Hepatocyte (in vitro differentiated cells): Measurements from ENCODE around the gene MDH1.

Experiments
- EZH2 ChIP-seq: fragments of 200-600 bp; sonication (generic); IDR thresholded peaks from 2 replicates; pipeline ENCODE4 v1.6.1; 2016; ENCODE audit warnings: antibody characterized with exemption, mild to moderate bottlenecking, borderline replicate concordance
- TF ChIP-seq, protein P1 (sequence below): fragments of 200-600 bp; sonication (generic); IDR thresholded peaks from 2 replicates; pipeline ENCODE4 v1.5.1; 2016; ENCODE audit warnings: antibody characterized with exemption, mild to moderate bottlenecking; ENCODE audit not compliant: poor library complexity

DNA sequence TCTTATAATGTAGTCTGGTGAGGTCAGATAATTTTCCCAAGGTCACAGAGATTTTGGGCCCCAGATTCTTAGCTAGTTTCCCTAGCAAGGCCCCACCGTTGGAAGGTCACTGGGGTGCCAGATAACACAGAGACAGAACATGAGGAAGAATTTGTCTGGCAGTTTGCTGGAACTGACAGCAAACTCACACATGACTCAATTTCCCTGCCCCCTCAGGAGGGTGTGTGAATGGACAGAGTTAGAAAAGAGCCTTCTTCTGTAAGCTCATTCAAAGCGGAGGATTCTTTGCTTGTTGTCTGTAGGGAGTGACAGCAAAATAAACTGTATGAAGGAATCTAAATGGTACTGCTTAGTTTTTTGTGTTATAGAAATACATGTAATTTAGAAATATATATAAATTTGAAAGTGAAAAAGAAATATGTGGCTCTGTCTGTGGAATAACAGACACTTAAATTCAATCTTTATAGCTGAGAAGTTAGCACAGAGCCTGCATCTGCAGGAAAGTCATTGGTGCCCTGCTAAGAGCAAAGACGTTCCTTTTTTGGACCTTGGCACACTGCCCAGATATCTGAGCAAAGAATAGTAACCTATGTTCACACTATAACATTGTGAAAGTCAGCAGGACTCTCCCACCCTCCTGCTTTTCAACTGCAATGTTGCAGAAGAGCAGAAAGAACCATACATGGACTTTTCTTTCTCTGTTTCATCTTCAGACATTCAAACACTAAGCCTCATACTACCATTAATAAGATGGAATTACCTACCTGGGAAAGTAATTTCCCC lies 2.1 kb downstream of the MDH1 start:
- TF ChIP-seq, protein P1, sequence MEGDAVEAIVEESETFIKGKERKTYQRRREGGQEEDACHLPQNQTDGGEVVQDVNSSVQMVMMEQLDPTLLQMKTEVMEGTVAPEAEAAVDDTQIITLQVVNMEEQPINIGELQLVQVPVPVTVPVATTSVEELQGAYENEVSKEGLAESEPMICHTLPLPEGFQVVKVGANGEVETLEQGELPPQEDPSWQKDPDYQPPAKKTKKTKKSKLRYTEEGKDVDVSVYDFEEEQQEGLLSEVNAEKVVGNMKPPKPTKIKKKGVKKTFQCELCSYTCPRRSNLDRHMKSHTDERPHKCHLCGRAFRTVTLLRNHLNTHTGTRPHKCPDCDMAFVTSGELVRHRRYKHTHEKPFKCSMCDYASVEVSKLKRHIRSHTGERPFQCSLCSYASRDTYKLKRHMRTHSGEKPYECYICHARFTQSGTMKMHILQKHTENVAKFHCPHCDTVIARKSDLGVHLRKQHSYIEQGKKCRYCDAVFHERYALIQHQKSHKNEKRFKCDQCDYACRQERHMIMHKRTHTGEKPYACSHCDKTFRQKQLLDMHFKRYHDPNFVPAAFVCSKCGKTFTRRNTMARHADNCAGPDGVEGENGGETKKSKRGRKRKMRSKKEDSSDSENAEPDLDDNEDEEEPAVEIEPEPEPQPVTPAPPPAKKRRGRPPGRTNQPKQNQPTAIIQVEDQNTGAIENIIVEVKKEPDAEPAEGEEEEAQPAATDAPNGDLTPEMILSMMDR = no peak
- TF ChIP-seq EZH2 = no peak
